CD4-positive, alpha-beta T cell (primary cell): ENCODE measurements around the gene SORCS2. TPM values are rescaled to one million over a fixed set of nuclear protein-coding genes. Genes with fewer than 3 reads are reported as not detected.

Experiments used
- ATAC-seq: fragments of 200-7000 bp; cut with Tn5 transposase; one replicate; pipeline ENCODE4 v1.10.0; 2022; ENCODE audit warnings: mild to moderate bottlenecking; ENCODE audit not compliant: poor library complexity
- CTCF ChIA-PET: fragments of 350-600 bp; sonication (Branson Sonifier 250); formaldehyde crosslinking; loops from one replicate; lab custom pipeline; 2021; ENCODE audit warnings: antibody characterized with exemption, inconsistent platforms; lab: Charles Lee
- POLR2A ChIA-PET: fragments of 350-600 bp; sonication (Branson Sonifier 250); formaldehyde crosslinking; loops from one replicate; lab custom pipeline; 2021; ENCODE audit warnings: antibody characterized with exemption, inconsistent platforms; lab: Charles Lee
- DNase-seq, 14 experiments: peaks; one replicate each; pipeline ENCODE4 v3.0.0-alpha.2; 2013 to 2020; ENCODE audit warnings: mixed read lengths in 2 of 14
- H3K27ac ChIP-seq, 2 donors: one replicate each; pipeline versions ENCODE4 v1.5.1 to v1.7.0; 2013; ENCODE audit warnings: low read length in 2 of 2, low read depth in 1 of 2, mild to moderate bottlenecking in 1 of 2
- H3K27me3 ChIP-seq, 2 experiments: 1 replicate in 1 of 2; 2 replicates in 1 of 2; pipeline versions ENCODE4 v1.6.1 to v1.7.0; 2013; ENCODE audit warnings: low read length in 2 of 2, control low read depth in 1 of 2, mild to moderate bottlenecking in 1 of 2, moderate library complexity in 1 of 2; ENCODE audit not compliant: insufficient read depth in 2 of 2, control insufficient read depth in 1 of 2
- H3K36me3 ChIP-seq: one replicate; pipeline ENCODE4 v1.6.1; 2013; ENCODE audit warnings: low read length, control low read depth; ENCODE audit not compliant: insufficient read depth
- H3K4me1 ChIP-seq: one replicate; pipeline ENCODE4 v1.6.1; 2013; ENCODE audit warnings: low read length, control low read depth; ENCODE audit not compliant: insufficient read depth
- H3K4me3 ChIP-seq: one replicate; pipeline ENCODE4 v1.5.1; 2013; ENCODE audit warnings: mild to moderate bottlenecking, low read length, moderate library complexity
- H3K9me3 ChIP-seq, 2 experiments: 1 replicate in 1 of 2; 2 replicates in 1 of 2; pipeline versions ENCODE4 v1.6.1 to v1.7.0; 2013; ENCODE audit warnings: low read length in 2 of 2, mild to moderate bottlenecking in 2 of 2, control low read depth in 1 of 2, moderate library complexity in 1 of 2; ENCODE audit not compliant: control insufficient read depth in 1 of 2, insufficient read depth in 1 of 2
- H3K27ac Mint-ChIP-seq: one replicate; pipeline ENCODE4 v1.8.0; 2020; ENCODE audit warnings: mixed read lengths
- H3K27me3 Mint-ChIP-seq: one replicate; pipeline ENCODE4 v1.8.0; 2021; ENCODE audit warnings: mixed read lengths
- H3K36me3 Mint-ChIP-seq: one replicate; pipeline ENCODE4 v1.8.0; 2021; ENCODE audit warnings: low read depth, mixed read lengths
- H3K4me1 Mint-ChIP-seq: one replicate; pipeline ENCODE4 v1.8.0; 2021; ENCODE audit warnings: low read depth, mixed read lengths
- H3K4me3 Mint-ChIP-seq: one replicate; pipeline ENCODE4 v1.8.0; 2020; ENCODE audit warnings: mild to moderate bottlenecking, mixed read lengths
- H3K9me3 Mint-ChIP-seq: one replicate; pipeline ENCODE4 v1.8.0; 2020; ENCODE audit warnings: mixed read lengths
- intact Hi-C, 2 experiments: fragments of 100-400 bp; cut with DNase I in 1 of 2; cut with micrococcal nuclease in 1 of 2; formaldehyde crosslinking; loops; one replicate each; pipeline versions ENCODE4 v1.15.1 to v1.9.0; 2023 to 2025; cut with DNase I, micrococcal nuclease
- total RNA-seq, 174 experiments: library from RNA in 2 of 174; stranded (reverse) in 2 of 174; gene quantifications; one replicate each; pipeline ENCODE4 v1.2.3 and lab custom pipeline; 2021 to 2026
- TF ChIP-seq, protein P1 (sequence below): fragments of 200-600 bp; IDR thresholded peaks from one replicate; pipeline ENCODE4 v1.8.0; 2022; ENCODE audit warnings: antibody characterized with exemption, mild to moderate bottlenecking

The SORCS2 gene
- total RNA-seq, 2 experiments from 2014 or later: not detected

DNA sequence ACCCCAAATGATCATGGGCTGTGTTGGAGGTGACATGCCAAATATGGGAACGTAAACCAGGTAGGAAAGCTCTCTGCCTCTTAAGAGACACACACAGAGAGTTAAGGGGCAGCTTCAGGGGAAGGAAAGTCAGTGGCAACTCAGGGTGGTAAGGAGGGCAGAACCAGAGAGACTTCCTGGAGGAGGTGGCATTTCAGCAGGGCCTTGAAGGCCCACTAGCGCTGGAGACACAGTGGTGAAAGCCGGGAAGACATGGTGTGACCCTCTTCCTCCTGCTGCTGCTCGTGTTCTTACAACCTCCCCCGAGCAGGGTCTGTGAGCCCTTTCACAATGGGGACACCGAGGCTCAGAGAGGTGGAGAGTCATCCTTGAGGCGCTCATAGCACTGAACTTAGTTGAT lies 68.2 kb downstream of the SORCS2 start:
- Mint-ChIP-seq H3K27me3 (peaks cover 5% of the 10 kb centered on the region), H3K36me3 (no peaks in the 10 kb centered on the region), H3K4me3 (no peak overlapping the region), H3K4me1 (no peaks in the 10 kb centered on the region), H3K9me3 (no peaks in the 10 kb centered on the region), H3K27ac (no peak overlapping the region)
- Histone ChIP-seq H3K9me3 (peaks cover 0 to 24% of the 10 kb centered on the region in 2 experiments), H3K27ac (no peak overlapping the region), H3K4me3 (no peak overlapping the region), H3K27me3 (peaks cover 0 to 3% of the 10 kb centered on the region in 2 experiments), H3K4me1 (no peaks in the 10 kb centered on the region), H3K36me3 (no peaks in the 10 kb centered on the region)
- ChIA-PET CTCF (no interaction called here), POLR2A (no interaction called here)
- ATAC-seq: no peak
- intact Hi-C loops: no loop called here
- no peak for DNase-seq
- TF ChIP-seq, protein P1, sequence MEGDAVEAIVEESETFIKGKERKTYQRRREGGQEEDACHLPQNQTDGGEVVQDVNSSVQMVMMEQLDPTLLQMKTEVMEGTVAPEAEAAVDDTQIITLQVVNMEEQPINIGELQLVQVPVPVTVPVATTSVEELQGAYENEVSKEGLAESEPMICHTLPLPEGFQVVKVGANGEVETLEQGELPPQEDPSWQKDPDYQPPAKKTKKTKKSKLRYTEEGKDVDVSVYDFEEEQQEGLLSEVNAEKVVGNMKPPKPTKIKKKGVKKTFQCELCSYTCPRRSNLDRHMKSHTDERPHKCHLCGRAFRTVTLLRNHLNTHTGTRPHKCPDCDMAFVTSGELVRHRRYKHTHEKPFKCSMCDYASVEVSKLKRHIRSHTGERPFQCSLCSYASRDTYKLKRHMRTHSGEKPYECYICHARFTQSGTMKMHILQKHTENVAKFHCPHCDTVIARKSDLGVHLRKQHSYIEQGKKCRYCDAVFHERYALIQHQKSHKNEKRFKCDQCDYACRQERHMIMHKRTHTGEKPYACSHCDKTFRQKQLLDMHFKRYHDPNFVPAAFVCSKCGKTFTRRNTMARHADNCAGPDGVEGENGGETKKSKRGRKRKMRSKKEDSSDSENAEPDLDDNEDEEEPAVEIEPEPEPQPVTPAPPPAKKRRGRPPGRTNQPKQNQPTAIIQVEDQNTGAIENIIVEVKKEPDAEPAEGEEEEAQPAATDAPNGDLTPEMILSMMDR: no peak

DNA sequence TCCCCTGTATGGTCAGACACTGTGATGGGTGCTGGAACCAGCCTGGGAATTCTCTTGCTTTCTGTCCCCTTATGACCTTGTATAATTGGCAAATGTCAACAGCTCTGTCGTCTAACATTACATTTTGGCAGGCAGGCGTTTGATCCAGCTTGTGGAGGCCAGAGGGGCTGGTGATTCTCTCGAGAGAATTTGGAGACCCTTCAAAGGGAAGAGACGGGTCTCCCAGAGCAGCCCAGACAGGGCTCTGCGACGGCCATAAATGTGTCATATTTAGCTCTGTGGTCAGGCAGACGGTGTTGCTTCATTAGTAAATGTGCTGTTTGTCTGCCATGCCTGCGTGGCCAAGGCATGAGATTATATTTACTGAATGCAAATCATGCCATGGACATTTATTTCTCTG lies 68.7 kb downstream of the SORCS2 start:
- H3K27me3 ChIP-seq: peaks cover 0 to 3% of the 10 kb centered on the region in 2 experiments
- ChIA-PET POLR2A (no interaction called here), CTCF (no interaction called here)
- no peaks in the 10 kb centered on the region for H3K4me1 ChIP-seq
- no peak overlapping the region for H3K27ac Mint-ChIP-seq
- H3K4me1 Mint-ChIP-seq: no peaks in the 10 kb centered on the region
- no peak overlapping the region for H3K4me3 Mint-ChIP-seq
- no peaks in the 10 kb centered on the region for H3K9me3 Mint-ChIP-seq
- no peak overlapping the region for H3K4me3 ChIP-seq
- H3K9me3 ChIP-seq: peaks cover 0 to 24% of the 10 kb centered on the region in 2 experiments
- H3K27ac ChIP-seq: no peak overlapping the region
- ATAC-seq: no peak
- intact Hi-C loops: no loop called here
- no peak for DNase-seq
- H3K36me3 Mint-ChIP-seq: no peaks in the 10 kb centered on the region
- TF ChIP-seq, protein P1: no peak
- no peaks in the 10 kb centered on the region for H3K36me3 ChIP-seq
- H3K27me3 Mint-ChIP-seq: peaks cover 5% of the 10 kb centered on the region

DNA sequence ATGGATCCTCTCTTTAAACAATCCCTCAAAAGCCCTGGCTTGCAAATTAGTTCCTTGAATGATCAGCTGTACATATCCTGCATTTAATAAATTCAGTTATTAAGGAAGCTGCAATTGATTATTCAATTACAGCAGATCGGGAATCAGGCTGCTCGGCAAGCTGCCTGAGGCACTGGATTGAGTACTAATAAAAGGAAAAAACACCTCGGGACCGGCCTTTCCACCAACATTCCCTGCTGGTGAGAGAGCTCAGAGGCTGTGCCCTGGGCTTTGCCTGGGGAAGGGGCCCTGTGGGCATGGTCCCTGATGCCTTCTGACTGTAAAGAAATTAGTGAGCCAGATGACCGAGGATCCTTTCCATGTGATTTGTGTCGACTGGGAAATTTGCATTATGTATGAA lies 69.2 kb downstream of the SORCS2 start:
- DNase-seq (no peak), ATAC-seq (no peak)
- Histone ChIP-seq H3K27me3 (peaks cover 0 to 3% of the 10 kb centered on the region in 2 experiments), H3K9me3 (peaks cover 0 to 24% of the 10 kb centered on the region in 2 experiments), H3K4me3 (no peak overlapping the region), H3K4me1 (no peaks in the 10 kb centered on the region), H3K36me3 (no peaks in the 10 kb centered on the region), H3K27ac (no peak overlapping the region)
- Mint-ChIP-seq H3K9me3 (no peaks in the 10 kb centered on the region), H3K27me3 (peaks cover 5% of the 10 kb centered on the region), H3K4me1 (no peaks in the 10 kb centered on the region), H3K36me3 (no peaks in the 10 kb centered on the region), H3K27ac (no peak overlapping the region), H3K4me3 (no peak overlapping the region)
- POLR2A ChIA-PET: no interaction called here
- intact Hi-C loops: no loop called here
- TF ChIP-seq, protein P1: no peak
- CTCF ChIA-PET: no interaction called here
